ENCODE results near the gene HDAC11. TPM values are rescaled to one million over a fixed set of nuclear protein-coding genes. Genes with fewer than 3 reads are reported as not detected.

The HDAC11 gene
- total RNA-seq, 1 donor from 2014 or later = 15.2 TPM

- DNase-seq (ENCODE audit: low spot score) = peak; percentile 68
- H3K9me3 Mint-ChIP-seq (ENCODE audit: low read depth) = no peaks in the 10 kb centered on the region
- no peaks in the 10 kb centered on the region for H3K36me3 Mint-ChIP-seq (ENCODE audit: low read depth)
- peaks cover 90% of the 10 kb centered on the region for H3K4me1 Mint-ChIP-seq (ENCODE audit: low read depth)
- H3K27ac Mint-ChIP-seq (ENCODE audit: unreplicated experiment) = peak overlapping the region; percentile 65
- peak overlapping the region; percentile 60 for H3K4me3 Mint-ChIP-seq (ENCODE audit: unreplicated experiment)
- no peaks in the 10 kb centered on the region for H3K27me3 Mint-ChIP-seq (ENCODE audit: low read depth)
- TF ChIP-seq CTCF (IDR thresholded peaks at IDR 0.05) = no peak
These were observed 67.7 kb downstream of the HDAC11 start for GRCh38 chr3:13547591-13548371.

DNA sequence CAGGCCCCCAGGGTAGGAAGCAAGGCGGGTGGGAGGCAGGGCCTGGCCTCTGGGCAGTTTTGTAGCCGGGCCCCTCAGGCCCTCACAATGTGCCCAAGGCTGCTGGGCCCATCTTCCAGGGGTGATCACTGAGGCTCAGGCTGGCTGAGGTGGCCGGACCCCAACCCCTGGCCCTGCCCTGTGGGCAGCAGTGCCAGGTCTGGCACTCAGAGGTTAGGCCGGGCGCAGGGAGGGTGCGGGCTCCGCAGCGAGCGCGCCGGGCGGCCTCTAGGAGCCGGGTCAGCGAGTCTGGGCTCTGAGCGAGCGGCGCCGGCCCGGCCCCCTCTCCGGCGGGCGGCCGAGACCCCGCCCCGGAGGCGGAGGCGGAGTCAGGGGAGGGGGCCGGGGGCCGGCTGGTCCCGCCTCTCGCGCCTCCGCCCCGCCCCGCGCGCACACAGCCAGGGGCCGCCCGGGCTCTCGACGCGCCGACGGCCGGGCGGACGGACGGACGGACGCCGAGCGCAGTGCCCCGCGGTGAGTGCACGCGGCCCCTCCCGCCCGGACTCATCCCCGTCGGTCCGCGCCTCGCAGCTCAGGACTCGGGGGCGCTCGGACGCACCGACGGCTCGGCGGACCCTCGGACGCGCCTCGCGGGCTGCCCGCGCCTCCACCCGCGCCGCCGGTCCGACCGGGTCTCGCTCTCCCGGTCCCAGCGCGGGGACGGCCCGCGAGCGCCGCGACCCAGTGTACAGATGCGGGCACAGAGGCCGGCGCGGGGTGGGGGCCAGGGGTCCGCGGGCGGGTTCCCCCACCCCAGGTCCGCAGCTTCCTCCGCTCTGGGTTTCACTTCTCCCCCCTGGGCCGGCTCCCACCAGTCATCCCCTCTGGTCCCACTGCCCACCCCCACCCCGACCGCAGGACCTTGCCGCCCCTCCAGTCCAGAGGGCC is 68.9 kb downstream of the HDAC11 start, which contains the start of gene FBLN2:
FBLN2 (plus strand) TSS at position 430 of the 927 bp plus-strand sequence. CDS start 21,231 bp downstream, outside the sequence.
- Mint-ChIP-seq H3K4me1 (ENCODE audit: low read depth) (peaks cover 89% of the 10 kb centered on the region), H3K36me3 (ENCODE audit: low read depth) (no peaks in the 10 kb centered on the region), H3K9me3 (ENCODE audit: low read depth) (no peaks in the 10 kb centered on the region), H3K4me3 (ENCODE audit: unreplicated experiment) (peak within 1 kb of the TSS; percentile 82), H3K27ac (ENCODE audit: unreplicated experiment) (peak within 1 kb of the TSS; percentile 83), H3K27me3 (ENCODE audit: low read depth) (no peaks in the 10 kb centered on the region)
- no peak for TF ChIP-seq CTCF (IDR thresholded peaks at IDR 0.05)
- peak; percentile 76 for DNase-seq (ENCODE audit: low spot score)

GRCh38 chr3:13549623-13550422 is 69.7 kb downstream of the HDAC11 start:
- TF ChIP-seq CTCF (IDR thresholded peaks at IDR 0.05) = no peak
- Mint-ChIP-seq H3K36me3 (ENCODE audit: low read depth) (no peaks in the 10 kb centered on the region), H3K4me1 (ENCODE audit: low read depth) (peaks cover 86% of the 10 kb centered on the region), H3K9me3 (ENCODE audit: low read depth) (no peaks in the 10 kb centered on the region), H3K27me3 (ENCODE audit: low read depth) (no peaks in the 10 kb centered on the region), H3K4me3 (ENCODE audit: unreplicated experiment) (peak overlapping the region; percentile 82), H3K27ac (ENCODE audit: unreplicated experiment) (peak overlapping the region; percentile 83)
- DNase-seq (ENCODE audit: low spot score) = peak; percentile 67

DNA sequence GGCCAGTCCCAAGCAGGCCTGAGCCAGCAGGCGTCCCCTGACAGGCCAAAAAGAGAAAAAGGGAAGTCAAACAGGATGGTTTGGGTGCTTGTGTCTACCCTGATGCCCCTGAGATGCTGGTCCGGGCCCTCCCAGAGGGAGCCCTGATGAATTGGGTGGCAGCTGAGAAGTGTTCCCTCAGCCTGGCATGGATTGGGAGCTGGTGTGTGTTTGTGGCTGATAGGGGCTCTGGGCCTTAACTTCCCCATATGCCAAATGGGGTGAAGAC is 70.3 kb downstream of the HDAC11 start:
- TF ChIP-seq CTCF (IDR thresholded peaks at IDR 0.05) = no peak
- DNase-seq (ENCODE audit: low spot score) = peak; percentile 49
- Mint-ChIP-seq H3K4me1 (ENCODE audit: low read depth) (peaks cover 84% of the 10 kb centered on the region), H3K36me3 (ENCODE audit: low read depth) (no peaks in the 10 kb centered on the region), H3K9me3 (ENCODE audit: low read depth) (no peaks in the 10 kb centered on the region), H3K27me3 (ENCODE audit: low read depth) (no peaks in the 10 kb centered on the region), H3K27ac (ENCODE audit: unreplicated experiment) (peak overlapping the region; percentile 71), H3K4me3 (ENCODE audit: unreplicated experiment) (peak overlapping the region; percentile 82)

Measured in chondrocyte (in vitro differentiated cells).